Thyroid gland (tissue), 4 donors: ENCODE measurements around the gene TPCN2.

Experiments used
- POLR2A ChIP-seq, 2 donors: fragments of 450-650 bp; IDR thresholded peaks; one replicate each; pipeline ENCODE4 v1.6.1; 2017; ENCODE audit warnings: antibody characterized with exemption in 2 of 2, mild to moderate bottlenecking in 2 of 2, moderate library complexity in 1 of 2
- TF ChIP-seq, protein P1 (sequence below), 6 experiments: fragments of 200-600 bp in 3 of 6; fragments of 450-650 bp in 3 of 6; sonication (generic) in 3 of 6; IDR thresholded peaks; one replicate each; pipeline ENCODE4 v1.5.1; 2016 to 2019; ENCODE audit warnings: antibody characterized with exemption in 6 of 6, mild to moderate bottlenecking in 2 of 6, inconsistent platforms in 1 of 6, moderate library complexity in 1 of 6

DNA sequence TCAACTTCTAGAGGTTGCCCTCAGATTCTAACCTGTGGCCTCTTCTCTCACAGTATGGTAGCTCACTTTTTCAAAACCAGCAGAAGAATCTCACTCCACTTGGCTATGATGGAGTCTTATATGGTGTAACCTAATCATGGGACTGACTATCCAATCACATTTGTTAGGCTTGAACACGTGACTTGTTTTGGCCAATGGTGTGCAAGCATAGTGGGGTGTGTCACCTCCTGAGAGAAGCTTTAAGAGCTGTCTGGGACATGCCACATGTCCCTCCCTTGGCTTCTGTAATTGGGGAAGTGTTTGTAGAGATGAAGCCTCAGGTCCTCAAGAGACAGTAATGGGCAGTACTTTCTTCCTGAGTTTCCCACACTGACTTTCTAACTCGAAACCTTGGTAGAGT lies 94.2 kb downstream of the TPCN2 start:
- TF ChIP-seq, protein P1, sequence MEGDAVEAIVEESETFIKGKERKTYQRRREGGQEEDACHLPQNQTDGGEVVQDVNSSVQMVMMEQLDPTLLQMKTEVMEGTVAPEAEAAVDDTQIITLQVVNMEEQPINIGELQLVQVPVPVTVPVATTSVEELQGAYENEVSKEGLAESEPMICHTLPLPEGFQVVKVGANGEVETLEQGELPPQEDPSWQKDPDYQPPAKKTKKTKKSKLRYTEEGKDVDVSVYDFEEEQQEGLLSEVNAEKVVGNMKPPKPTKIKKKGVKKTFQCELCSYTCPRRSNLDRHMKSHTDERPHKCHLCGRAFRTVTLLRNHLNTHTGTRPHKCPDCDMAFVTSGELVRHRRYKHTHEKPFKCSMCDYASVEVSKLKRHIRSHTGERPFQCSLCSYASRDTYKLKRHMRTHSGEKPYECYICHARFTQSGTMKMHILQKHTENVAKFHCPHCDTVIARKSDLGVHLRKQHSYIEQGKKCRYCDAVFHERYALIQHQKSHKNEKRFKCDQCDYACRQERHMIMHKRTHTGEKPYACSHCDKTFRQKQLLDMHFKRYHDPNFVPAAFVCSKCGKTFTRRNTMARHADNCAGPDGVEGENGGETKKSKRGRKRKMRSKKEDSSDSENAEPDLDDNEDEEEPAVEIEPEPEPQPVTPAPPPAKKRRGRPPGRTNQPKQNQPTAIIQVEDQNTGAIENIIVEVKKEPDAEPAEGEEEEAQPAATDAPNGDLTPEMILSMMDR (IDR thresholded peaks at IDR 0.05) = no peak
- no peak for TF ChIP-seq POLR2A (IDR thresholded peaks at IDR 0.05)
